HUDEP-2 (cell line): ENCODE data around the gene SRGAP3.
A peak's percentile ranks its signal among the peaks of the same experiment; 100 is the strongest.

ENCODE experiments used
- DNase-seq, 76 experiments: peaks; one replicate each; lab custom pipeline; 2025; ENCODE audit not compliant: unreplicated experiment in 76 of 76; lab: John Stamatoyannopoulos, UW

SRGAP3 gene

DNA sequence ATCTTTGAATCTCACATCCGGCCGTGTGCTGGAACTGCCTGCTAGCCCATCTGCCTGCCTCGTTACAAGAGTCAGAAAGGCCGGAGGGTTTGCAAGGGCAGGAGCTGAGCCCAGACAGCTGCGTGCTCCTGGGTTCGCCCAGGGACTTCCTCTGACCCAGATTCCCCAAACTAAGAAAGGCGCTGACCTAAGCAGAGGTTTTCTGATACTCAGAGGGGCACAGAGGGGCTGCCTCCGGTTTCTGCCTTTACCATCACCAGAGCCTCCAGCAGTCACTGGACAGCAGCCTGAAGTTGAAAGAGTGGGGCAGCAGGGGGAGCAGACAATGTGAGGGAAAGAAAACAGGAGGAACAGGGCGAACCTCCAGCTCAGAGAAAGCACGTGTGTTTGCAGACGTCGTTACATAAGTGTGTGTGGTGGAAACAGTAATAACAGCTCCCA lies 252.7 kb downstream of the SRGAP3 start:
- DNase-seq = no peak

DNA sequence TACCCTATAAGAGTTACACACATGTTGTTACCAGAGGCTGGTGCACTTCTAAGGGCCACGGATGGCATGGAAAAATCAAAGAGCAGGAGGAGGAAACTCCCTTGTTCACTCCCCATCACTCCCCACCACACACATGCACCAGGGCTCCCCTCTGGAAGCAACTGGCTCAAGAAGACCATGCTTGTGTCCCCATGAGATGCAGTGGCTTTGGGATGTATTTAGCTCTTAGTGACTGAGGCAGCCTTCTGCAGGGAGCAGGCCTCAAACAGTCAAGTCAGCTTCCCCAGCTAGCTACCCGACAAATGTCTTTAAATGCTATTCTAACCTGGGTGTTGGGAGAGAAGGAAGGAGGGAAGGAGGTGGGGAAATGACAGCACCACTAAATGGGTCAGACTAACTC lies 253.2 kb downstream of the SRGAP3 start:
- no peak for DNase-seq

DNA sequence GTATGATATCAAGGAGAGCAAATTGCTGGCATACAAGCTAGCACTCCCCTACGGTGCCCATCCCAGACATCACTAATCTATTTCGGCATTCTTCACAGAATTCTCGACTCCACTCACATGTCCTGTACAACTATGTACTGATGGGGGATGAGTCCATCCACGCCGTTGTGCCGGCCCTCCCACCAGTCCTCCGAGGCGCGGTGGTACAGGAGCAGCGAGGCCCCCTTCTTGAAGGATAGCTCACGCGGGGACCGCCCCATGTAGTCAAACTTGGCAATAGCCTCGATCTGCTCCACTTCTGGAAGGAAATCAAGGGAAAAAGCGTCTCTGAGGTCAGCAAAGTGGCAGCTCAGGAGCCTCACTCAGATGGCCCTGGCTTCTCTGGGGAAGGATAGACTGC lies 255.2 kb downstream of the SRGAP3 start:
- DNase-seq = no peak

DNA sequence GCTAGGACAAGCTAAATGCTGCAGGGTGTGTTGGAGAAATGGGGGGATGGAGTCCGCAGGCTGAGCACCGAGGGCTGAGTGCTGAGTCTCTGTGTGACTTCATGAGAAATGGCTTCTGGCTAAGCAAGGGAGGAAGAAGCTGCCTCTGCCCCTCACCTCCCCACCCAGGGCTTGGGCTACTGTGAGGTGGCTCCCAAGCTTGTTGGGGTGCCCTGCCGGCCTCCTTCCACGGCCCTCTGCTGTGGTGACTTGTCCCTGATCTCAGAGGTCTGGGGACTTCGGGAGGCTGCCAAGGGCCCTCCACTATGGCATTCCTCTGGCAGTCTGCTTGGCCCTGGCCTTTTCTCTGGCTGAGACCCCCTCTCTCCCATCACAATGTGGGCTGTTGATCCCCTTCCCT lies 256.1 kb downstream of the SRGAP3 start:
- DNase-seq = no peak

DNA sequence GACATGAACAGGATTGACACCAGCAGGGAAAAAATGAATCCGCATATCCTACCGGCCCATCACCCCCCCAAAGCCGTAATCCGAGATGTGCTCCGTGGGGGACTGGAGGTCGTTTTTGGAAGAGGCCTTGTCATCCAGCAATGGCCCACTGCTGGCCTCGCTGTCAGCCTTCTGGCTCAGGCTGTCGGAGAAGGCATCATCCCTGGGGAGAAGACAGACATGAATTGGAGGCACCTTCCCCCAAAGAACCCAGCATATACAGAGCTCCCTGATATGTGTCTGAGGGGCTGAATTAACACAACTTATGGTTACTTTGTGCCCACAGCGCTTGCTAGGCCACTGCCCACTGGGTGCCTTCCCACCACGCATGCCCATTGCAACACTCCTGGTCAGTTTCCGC lies 256.6 kb downstream of the SRGAP3 start:
- no peak for DNase-seq

DNA sequence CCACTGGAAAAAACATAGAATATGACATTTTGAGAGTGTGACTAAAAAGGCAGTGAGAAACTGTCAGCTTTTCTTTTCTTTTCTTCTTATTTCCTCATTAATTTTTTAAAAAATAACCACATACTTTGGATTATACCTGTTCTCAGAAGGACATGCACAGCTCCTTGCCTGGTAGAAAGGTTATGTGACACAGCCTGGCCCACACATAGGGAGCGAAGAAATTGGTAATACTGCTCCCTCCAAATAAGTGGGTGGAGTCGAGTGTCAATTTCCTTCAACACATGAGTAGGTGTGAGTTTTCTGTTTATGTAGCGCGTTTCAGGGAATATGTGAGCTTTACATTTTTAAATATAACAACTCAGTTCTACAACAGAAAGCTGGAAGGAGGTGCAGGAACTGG lies 257.2 kb downstream of the SRGAP3 start:
- DNase-seq = no peak

DNA sequence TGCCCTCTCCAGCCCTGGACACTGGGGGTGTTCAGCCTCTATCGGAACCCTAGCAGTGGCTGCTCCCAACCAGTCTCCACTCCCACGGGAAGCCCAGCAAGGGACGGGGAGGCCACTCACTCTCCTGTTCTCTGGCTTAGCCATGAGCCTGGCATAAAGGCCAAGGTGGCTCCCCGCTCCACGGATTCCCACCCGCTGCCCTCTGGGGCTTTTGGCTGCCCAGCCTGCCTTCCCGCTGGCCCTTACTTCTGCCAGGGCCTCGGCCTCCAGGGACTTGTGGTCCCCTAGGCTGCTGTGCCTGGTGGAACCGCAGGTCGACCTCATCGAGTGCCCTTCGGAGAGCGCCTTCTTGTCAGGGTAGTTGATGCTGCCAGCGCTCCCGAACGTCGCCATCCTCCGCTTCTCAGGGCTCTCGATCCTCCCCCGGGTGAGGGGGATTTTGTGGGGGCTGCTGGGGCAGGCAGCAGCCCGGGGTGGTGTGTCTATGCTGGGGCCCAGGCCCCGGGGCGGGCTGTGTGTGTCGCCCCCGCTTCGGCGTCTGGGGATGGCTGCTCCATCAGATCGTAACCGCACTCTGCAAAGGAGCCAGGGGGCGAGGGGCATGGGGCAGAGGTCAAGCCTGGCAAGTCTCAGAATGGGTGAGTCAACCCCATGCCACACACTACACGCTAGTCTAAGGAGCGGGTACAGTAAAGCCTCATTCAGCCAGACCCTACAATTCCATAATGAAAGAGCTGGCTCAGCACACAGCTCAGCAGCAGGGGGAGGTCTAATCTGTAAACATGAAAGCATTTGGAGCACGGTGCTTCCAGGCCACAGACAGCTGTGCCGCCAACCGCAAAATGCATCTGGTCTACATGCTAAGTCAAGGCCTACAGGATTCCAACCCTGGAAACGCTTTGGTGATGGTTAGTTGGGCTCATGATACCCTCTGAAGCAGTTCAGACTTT lies 258.9 kb downstream of the SRGAP3 start:
- no peak for DNase-seq

DNA sequence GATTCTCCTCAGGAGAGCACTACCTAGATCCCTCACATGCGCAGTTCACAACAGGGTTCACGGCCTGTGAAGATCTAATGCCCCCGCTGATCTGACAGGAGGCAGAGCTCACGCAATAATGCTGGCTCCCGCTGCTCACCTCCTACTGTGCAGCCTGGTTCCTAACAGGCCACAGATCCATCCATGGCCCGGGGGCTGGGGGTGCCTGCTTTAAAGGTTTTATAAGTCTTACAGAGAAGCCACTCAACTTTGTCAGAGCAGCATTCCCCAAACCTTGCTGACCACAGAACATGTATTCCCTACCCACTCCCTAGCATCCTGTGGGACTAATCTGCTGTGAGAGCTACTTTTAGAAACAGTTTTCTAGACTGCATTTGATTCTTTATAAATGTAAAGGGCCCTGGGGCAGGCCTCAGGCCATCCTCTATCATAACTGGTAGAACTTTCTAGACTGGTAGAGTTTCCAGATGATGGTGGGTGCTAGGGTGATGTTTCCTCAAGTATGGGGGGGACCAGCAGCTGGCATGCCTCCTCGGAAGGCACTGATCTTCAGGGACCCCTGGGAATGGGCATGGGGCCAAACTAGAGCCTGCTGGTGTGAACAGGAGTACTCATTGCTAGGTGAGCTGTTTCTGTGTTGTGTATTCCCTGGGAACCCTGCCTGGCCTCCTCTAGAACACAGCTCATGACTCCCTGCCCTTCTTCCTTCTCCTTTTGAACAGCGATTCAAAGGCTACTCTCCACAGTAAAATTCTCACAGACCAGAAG lies 260.5 kb downstream of the SRGAP3 start:
- DNase-seq = no peak

DNA sequence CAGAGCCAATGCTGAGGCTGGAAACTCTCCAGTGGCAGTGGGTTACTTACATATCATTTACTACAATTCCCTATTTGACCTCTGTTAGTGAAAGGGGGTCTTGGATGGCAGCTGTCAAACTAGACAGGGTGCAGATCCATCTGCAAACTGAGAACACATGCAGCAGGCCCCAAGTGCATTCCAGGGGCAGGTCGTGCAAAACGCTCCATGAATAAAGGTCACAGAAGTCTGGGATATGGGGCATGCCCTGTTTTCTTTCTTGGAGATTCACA lies 261.1 kb downstream of the SRGAP3 start:
- no peak for DNase-seq

DNA sequence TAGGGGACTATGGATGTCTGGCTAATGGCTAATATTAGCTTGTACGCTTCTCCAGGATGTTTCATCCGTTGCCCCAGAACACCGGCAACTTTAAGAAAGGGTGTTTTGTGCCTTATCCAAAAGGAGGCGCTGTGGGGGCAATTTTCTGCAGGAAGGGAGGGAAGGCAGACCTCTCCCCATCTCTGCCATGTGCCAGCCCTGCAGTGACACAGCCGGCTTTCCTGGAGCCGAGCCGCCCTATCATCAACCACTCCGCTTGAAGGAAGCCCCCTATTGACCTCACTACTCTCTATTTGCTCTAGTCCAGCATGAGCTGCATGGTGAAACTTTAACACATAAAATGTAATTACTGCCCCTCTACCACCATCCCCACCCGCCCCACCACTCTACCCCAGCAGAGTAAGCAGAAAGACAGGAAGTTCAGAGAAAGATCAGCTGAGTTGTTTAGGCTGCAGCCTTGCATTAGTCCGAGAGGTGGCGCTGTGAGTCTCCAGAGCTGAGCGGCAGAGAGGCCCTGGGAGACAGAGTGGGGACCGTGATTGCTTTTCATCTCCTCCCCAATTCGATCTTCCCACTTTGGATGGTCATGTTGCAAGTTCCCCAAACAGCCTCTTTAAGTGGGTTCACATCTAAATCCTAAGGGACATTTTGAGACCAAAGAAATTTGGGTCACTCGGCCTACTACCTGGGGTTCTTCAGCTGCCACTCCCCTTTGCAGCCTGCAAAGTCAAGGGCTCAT lies 261.6 kb downstream of the SRGAP3 start:
- peak in 42 of 76 experiments; percentile 1 to 48 (median 15) for DNase-seq

DNA sequence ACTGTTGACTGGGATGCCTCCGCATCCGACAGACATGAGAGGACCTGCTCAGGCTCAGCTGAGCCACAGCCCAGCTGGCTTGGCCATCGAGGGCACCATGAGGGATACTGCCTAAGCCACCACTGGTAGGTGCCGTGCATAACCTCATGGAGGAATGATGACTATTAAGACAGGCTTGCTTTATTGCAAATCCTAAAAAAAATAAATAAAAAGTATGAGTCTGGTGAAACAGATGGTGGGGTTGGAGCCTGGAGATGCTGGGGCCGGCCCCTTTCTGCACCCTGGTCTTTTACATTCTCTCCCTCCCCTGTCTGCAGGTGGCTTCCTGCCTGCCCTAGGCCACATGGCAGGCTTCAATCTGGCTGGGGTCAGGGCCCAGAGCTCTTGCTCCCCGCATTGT lies 262.2 kb downstream of the SRGAP3 start:
- no peak for DNase-seq

DNA sequence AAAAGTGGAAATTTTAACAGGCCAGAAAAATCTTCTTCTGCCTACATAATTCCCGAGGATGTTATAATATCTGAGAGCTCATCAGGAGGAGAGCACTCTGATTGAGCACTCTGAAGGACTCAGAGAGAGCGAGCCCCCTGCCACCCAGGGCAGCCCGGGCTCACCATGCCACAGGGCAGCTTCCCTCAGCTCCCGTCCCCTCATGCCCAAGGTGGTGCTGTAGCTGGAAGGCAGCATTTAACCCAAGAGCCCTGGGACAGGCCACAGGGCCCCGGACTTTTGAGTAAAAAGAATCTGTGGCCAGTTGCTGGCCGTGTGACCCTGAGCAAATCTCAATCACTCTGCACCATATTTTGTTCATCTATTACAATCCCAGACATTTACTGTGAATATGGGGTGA lies 262.7 kb downstream of the SRGAP3 start:
- DNase-seq = no peak

DNA sequence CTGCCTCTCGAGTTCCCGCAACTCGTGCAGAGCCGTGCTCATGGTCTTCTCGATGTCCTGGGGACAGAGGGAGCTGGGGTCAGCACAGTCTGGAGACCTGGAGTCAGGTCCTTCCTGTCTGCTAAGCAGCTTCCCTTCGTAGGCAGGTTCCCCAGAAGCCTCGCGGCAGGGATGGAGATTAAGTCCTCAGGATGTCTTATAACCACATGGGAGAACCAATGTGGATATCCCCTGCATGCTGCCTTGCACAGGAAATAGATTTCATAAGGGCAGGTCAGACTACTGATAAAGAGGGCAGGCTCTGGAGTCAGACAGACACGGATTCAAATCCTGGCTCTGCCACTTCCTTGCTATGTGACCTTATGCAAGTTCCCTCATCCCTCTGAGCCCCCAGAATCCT lies 263.6 kb downstream of the SRGAP3 start:
- no peak for DNase-seq

DNA sequence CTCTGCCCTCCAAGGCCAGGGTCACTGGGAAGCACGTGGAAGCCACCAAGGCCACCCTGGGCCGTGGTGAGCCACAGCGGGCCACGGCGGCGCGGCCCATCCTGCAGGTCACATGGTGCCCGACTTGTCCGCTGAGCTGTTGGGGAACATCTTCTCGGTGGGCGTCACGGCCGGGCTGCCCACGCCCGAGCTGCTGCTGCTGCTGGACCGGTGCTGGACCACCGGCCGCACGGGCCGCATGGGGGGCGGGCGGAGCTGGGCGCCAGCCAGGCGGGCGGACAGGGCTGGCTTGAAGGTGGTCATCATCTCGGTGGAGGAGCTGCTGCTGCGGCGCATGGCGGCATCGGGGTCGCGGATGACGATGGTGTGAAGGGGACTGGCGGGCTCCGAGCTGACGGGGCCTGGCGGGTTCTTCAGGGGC lies 264.0 kb downstream of the SRGAP3 start:
- no peak for DNase-seq

DNA sequence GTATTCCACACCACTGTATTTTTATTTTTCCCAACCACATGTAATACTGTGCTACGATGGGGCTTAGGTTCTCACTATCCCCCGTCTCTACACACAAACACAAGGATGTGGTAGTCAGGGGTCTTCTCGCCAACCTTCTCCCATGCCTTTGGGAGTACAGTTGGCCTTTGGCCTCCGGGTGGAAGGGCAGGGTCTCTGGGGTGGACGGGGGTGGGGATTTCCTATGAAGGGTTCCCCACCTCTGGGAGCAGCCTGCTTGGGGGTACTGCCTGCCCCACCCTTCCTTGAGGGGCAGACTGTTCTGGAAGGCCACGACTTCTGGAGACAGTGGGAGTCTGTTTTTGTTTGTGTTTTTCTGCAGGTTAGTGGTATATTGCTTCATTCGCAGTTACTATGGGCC lies 264.9 kb downstream of the SRGAP3 start:
- no peak for DNase-seq

DNA sequence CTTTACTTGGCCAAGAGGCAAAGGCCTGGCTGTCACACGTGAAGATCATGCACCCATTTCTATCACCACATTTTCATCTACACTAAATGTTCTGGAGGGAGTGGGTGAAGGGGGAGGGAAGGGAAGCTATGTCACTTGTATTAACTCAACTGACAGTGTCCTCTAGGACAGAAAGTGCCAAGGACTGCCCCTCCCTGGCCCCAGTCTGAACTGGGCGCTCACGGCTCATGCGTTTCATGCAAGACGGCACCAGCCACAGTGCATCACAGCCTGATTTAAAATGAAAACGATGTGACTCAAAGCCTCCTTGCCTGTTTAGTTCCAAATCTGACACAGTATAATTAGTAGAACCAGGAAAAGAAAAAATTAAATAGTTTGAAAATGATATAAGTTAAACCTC lies 265.4 kb downstream of the SRGAP3 start:
- DNase-seq = no peak

DNA sequence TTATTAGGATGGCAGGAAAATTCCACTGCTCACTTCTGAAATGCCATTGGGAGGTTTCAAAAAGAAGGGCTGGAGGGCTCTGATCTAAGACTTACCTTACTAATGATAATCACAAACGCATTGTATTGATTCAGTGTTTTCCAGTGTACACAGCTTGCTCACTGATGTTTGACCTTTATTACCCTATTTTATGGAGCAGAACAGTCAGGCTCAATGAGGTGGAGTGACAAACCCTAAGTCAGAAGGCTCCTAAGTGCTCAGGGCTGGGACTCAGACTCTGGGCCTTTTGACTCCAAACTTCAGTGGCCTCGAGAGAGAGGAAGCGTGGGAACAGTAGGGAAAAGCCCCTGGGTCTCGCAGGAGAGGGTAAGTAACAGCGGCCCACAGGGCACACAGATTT lies 265.9 kb downstream of the SRGAP3 start:
- no peak for DNase-seq

DNA sequence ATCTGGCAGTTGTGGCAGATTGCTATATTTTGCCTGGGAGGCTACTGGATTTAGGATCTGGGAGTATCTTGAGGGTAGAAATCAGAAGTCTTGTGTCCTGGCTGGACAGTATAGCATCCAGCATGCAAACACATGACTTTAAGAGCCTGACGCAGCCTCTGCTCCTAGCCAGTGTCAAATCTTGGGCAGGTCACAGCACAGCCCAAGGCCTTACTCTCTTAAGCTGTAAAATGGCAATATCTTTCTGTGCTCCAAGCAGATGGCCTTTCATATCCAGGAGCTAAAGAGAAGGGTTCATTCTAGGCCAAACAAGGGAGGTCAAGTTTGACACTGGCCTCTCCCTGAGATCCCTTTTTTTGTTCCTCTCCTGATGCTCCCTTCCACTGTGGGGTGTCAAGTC lies 266.4 kb downstream of the SRGAP3 start:
- DNase-seq = no peak

DNA sequence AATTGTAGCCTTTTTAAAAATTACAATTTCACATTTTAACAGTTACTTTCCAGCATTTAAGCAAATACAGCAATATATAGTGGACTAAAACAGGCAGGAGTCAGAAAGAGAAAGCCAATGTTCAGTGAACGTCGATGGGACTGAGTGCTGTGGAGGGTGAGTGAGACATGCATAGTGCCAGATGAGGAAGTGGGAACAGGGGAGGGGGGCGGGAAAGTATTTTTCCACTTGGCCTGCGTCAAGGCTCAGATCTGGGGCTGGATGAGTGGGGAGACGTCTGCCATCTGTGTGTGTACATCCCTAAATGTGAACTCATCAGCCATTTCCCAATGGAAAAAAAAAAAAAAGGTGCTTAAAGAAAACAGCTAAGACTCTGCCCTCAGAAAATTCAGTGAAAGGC lies 266.9 kb downstream of the SRGAP3 start:
- DNase-seq = no peak

DNA sequence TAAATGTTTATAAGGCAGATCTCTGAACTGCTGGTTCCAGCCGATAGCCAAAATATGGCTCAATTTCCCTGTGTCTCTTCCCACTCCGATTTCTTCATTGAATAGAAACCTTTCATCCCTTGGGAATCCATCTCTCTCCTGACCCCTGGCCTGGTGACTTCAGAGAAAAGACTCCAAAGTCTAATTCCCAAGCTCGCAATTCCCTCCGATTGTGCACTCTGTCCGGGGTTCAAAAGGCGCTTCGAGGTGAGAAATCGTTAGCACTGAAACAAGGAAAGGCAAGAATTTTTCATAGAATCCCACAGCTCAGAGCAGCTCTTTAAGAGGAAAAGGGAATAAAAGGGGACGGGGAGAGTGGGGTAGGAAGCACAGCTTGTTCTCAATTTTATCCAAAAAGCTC lies 267.7 kb downstream of the SRGAP3 start:
- no peak for DNase-seq

DNA sequence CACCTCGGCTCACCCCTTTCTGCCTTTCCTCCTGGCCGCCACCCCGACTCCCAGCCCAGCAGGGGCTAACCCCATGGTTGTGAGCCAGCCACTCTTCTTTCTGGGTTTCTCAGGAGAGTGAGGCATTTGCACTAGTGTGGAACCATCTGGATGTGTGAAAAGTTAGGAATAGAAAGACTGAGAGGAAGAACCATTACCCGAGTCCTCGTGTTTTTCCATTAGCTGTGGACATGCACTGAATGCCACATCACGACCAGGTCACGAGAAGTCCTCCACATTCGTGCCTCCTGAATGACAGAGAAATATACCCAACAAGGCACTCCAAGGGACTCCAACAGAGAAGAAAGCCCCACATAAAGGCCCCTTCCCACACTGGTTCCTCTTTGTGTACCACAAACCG lies 268.1 kb downstream of the SRGAP3 start:
- DNase-seq = no peak
